ENCODE data around the gene METTL27.
"Not testable (repeated sequence)": the region's sequence is repeated elsewhere in the genome, so short reads cannot be mapped to it uniquely, and the experiment has no call there.

Gene METTL27

DNA sequence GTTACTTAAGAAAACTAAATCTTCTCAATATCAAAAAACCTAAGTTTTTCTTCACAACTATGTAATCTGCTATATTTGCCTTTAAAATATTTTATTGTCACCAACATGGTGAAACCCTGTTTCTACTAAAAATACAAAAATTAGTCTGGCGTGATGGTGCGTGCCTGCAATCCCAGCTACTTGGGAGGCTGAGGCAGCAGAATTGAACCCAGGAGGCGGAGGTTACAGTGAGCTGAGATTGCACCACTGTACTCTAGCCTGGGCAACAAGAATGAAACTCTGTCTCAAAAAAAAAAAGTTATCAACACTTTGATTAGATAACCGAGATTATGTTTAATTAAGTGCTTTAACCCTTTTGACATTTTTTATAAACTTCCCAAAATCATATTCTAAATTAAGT lies 39.9 kb downstream of the METTL27 start:
- no peak overlapping the region for H3K9ac ChIP-seq (ENCODE audit: low read length)
- DNase-seq (ENCODE audit: low read depth), result no peak

DNA sequence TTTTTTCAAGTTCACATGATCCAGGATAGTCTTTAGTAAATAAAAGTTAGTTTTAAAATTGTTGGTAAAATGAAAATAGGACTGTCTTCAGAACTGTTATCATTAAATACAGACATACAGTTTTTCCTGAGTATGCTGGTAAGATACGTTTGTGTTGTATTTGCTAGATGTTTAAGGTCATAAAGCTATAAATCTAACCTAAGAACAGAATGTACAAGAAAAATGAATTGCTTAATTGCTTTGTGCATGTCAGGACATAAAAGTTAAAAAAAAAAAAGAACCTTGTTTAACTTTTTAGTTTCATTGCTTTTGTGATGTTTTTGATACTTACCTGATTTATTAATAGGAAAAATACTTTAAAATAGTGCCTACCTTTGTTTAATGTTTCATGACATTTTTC lies 40.7 kb downstream of the METTL27 start:
- Histone ChIP-seq H3K4me1 (ENCODE audit: control insufficient read depth, insufficient read depth, low read length) (peaks cover 11% of the 10 kb centered on the region), H3K36me3 (ENCODE audit: control insufficient read depth, insufficient read depth, low read length, severe bottlenecking) (no peaks in the 10 kb centered on the region), H3K9me3 (ENCODE audit: control insufficient read depth, low read length) (no peaks in the 10 kb centered on the region), H3K27me3 (replicated peaks; ENCODE audit: control insufficient read depth, insufficient read depth, low read length) (no peaks in the 10 kb centered on the region), H3K9ac (ENCODE audit: low read length) (no peak overlapping the region), H3K4me3 (ENCODE audit: low read length) (no peak overlapping the region)
- no peak for DNase-seq (ENCODE audit: low read depth)

More for the DNA sequence above, 39.9 kb downstream of the METTL27 start:
- H3K4me1 ChIP-seq (ENCODE audit: control insufficient read depth, insufficient read depth, low read length), result peaks cover 11% of the 10 kb centered on the region
- H3K36me3 ChIP-seq (ENCODE audit: control insufficient read depth, insufficient read depth, low read length, severe bottlenecking), result no peaks in the 10 kb centered on the region
- no peak overlapping the region for H3K4me3 ChIP-seq (ENCODE audit: low read length)
- H3K9me3 ChIP-seq (ENCODE audit: control insufficient read depth, low read length), result no peaks in the 10 kb centered on the region
- H3K27me3 ChIP-seq (replicated peaks; ENCODE audit: control insufficient read depth, insufficient read depth, low read length), result no peaks in the 10 kb centered on the region

DNA sequence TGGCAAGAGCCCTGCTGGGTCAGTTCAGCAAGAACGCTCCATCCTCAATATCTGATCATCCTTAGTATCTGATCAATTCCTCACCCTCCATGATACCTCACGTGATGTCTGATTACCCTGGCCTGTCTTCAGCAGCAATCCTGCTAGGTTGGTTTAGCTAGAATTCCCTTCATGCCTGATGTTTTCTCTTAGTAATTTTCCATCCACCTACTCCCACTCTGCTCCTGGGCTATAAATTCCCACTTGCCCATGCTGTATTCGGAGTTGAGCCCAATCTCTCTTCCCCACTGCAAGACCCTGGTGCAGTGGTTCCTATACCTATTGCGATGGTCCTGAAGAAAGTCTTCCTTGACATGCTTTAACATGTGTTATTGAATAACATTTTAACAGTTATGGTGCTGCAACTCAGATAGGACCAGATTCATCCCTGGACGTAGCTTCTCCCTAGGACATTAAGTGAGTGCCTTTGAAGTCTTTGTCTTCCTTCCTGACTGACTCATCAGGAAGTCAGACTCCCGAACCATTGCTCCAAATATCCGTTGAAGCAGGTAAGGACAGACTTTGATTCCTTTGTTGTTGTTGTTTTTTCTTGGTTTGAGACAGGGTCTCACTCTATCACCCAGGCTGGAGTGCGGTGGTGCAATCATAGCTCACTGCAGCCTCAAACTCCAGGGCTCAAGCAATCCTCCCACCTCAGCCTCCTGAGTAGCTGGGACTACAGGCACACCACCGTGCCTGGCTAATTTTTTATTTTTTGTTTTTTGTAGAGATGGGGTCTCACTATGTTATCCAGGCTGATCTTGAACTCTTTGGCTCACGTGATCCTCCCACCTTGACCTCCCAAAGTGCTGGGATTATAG lies 42.8 kb downstream of the METTL27 start:
- no peak overlapping the region for H3K4me3 ChIP-seq (ENCODE audit: low read length)
- no peaks in the 10 kb centered on the region for H3K36me3 ChIP-seq (ENCODE audit: control insufficient read depth, insufficient read depth, low read length, severe bottlenecking)
- H3K4me1 ChIP-seq (ENCODE audit: control insufficient read depth, insufficient read depth, low read length), result peaks cover 11% of the 10 kb centered on the region
- H3K9me3 ChIP-seq (ENCODE audit: control insufficient read depth, low read length), result no peaks in the 10 kb centered on the region
- no peaks in the 10 kb centered on the region for H3K27me3 ChIP-seq (replicated peaks; ENCODE audit: control insufficient read depth, insufficient read depth, low read length)
- DNase-seq (ENCODE audit: low read depth), result no peak
- no peak overlapping the region for H3K9ac ChIP-seq (ENCODE audit: low read length)

DNA sequence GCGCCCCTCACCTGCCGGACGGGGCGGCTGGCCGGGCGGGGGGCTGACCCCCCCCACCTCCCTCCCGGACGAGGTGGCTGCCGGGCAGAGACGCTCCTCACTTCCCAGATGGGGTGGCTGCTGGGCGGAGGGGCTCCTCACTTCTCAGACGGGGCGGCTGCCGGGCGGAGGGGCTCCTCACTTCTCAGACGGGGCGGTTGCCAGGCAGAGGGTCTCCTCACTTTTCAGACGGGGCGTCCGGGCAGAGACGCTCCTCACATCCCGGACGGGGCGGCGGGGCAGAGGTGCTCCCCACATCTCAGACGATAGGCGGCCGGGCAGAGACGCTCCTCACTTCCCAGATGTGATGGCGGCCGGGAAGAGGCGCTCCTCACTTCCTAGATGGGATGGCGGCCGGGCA lies 45.1 kb downstream of the METTL27 start:
- DNase-seq (ENCODE audit: low read depth); H3K27me3 ChIP-seq (replicated peaks; ENCODE audit: control insufficient read depth, insufficient read depth, low read length); H3K4me3 ChIP-seq (ENCODE audit: low read length); H3K4me1 ChIP-seq (ENCODE audit: control insufficient read depth, insufficient read depth, low read length); H3K36me3 ChIP-seq (ENCODE audit: control insufficient read depth, insufficient read depth, low read length, severe bottlenecking); H3K9me3 ChIP-seq (ENCODE audit: control insufficient read depth, low read length); H3K9ac ChIP-seq (ENCODE audit: low read length): not testable (repeated sequence)

DNA sequence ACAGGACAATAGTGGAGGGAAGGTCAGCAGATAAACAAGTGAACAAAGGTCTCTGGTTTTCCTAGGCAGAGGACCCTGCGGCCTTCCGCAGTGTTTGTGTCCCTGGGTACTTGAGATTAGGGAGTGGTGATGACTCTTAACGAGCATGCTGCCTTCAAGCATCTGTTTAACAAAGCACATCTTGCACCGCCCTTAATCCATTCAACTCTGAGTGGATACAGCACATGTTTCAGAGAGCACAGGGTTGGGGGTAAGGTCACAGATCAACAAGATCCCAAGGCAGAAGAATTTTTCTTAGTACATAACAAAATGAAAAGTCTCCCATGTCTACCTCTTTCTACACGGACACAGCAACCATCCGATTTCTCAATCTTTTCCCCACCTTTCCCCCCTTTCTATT lies 45.7 kb downstream of the METTL27 start:
- not testable (repeated sequence) for DNase-seq (ENCODE audit: low read depth); H3K4me1 ChIP-seq (ENCODE audit: control insufficient read depth, insufficient read depth, low read length); H3K9ac ChIP-seq (ENCODE audit: low read length); H3K9me3 ChIP-seq (ENCODE audit: control insufficient read depth, low read length); H3K36me3 ChIP-seq (ENCODE audit: control insufficient read depth, insufficient read depth, low read length, severe bottlenecking); H3K27me3 ChIP-seq (replicated peaks; ENCODE audit: control insufficient read depth, insufficient read depth, low read length); H3K4me3 ChIP-seq (ENCODE audit: low read length)

DNA sequence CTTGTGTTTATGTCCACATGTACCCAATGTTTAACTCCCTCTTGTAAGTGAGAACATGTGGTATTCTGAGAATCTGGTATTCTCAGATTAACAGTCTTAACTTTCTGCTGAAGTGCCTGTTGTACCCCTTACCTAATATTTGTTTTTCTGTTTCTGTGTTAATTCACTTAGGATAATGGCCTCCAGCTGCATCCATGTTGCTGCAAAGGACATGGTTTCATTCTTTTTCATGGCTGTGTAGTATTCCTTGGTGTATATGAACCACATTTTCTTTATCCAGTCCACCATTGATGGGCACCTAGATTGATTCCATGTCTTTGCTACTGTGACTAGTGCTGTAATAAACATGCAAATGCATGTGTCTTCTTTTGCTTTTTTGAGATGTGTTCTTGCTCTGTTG lies 47.1 kb downstream of the METTL27 start:
- DNase-seq (ENCODE audit: low read depth); H3K27me3 ChIP-seq (replicated peaks; ENCODE audit: control insufficient read depth, insufficient read depth, low read length); H3K36me3 ChIP-seq (ENCODE audit: control insufficient read depth, insufficient read depth, low read length, severe bottlenecking); H3K9me3 ChIP-seq (ENCODE audit: control insufficient read depth, low read length); H3K4me3 ChIP-seq (ENCODE audit: low read length); H3K4me1 ChIP-seq (ENCODE audit: control insufficient read depth, insufficient read depth, low read length); H3K9ac ChIP-seq (ENCODE audit: low read length): not testable (repeated sequence)

DNA sequence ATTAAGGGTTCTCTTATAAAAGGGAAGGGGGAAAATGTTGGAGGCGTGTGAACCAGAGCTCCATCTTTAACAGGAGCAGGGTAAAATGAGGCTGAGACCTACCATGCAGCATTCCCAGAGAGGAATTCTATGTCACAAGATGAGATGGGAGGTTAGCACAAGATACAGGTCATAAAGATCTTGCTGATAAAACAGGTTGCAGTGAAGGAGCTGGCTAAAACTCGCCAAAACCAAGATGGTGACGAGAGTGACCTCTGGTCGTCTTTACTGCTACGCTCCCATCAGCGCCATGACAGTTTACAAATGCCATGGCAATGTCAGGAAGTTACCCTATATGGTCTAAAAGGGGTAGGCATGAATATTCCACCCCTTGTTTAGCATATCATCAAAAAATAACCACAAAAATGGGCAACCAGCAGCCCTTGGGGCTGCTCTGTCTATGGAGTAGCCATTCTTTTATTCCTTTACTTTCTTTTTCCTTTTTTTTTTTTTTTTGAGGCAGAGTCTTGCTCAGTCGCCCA lies 51.1 kb downstream of the METTL27 start:
- not testable (repeated sequence) for H3K9ac ChIP-seq (ENCODE audit: low read length); H3K4me3 ChIP-seq (ENCODE audit: low read length); H3K36me3 ChIP-seq (ENCODE audit: control insufficient read depth, insufficient read depth, low read length, severe bottlenecking); DNase-seq (ENCODE audit: low read depth); H3K9me3 ChIP-seq (ENCODE audit: control insufficient read depth, low read length); H3K4me1 ChIP-seq (ENCODE audit: control insufficient read depth, insufficient read depth, low read length); H3K27me3 ChIP-seq (replicated peaks; ENCODE audit: control insufficient read depth, insufficient read depth, low read length)

DNA sequence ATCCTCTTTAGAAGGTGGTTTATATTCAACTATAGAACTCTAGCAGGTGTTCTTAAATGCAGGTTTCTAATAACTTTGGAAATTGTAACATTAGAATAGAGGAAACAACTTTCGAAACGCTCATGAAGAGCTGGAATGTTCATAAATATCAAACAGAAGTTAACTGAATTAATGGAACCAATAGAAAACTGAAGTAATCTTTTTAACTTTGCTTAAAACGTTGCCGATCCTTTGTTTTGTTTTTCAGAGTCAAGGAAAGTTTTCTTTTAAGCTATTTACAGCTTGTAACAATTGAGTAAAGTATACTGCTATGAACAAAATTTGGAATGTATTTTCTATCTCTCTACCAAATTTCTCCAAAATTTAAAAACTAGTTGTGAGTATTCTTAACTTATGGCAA lies 53.3 kb downstream of the METTL27 start:
- peaks cover 4% of the 10 kb centered on the region for H3K9me3 ChIP-seq (ENCODE audit: control insufficient read depth, low read length)
- no peak for DNase-seq (ENCODE audit: low read depth)
- H3K27me3 ChIP-seq (replicated peaks; ENCODE audit: control insufficient read depth, insufficient read depth, low read length), result no peaks in the 10 kb centered on the region
- no peaks in the 10 kb centered on the region for H3K36me3 ChIP-seq (ENCODE audit: control insufficient read depth, insufficient read depth, low read length, severe bottlenecking)
- H3K4me3 ChIP-seq (ENCODE audit: low read length), result no peak overlapping the region
- no peaks in the 10 kb centered on the region for H3K4me1 ChIP-seq (ENCODE audit: control insufficient read depth, insufficient read depth, low read length)
- no peak overlapping the region for H3K9ac ChIP-seq (ENCODE audit: low read length)

DNA sequence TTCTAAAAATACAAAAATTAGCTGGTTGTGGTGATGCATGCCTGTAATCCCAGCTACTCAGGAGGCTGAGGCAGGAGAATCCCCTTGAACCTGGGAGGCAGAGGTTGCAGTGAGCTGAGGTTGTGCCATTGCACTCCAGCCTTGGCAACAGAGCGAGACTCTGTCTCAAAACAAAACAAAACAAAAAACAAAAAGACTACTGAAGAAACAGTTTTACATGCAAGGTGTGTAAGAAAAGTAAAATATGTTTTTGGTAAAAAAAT lies 54.6 kb downstream of the METTL27 start:
- H3K4me3 ChIP-seq (ENCODE audit: low read length); H3K27me3 ChIP-seq (replicated peaks; ENCODE audit: control insufficient read depth, insufficient read depth, low read length): not testable (repeated sequence)

DNA sequence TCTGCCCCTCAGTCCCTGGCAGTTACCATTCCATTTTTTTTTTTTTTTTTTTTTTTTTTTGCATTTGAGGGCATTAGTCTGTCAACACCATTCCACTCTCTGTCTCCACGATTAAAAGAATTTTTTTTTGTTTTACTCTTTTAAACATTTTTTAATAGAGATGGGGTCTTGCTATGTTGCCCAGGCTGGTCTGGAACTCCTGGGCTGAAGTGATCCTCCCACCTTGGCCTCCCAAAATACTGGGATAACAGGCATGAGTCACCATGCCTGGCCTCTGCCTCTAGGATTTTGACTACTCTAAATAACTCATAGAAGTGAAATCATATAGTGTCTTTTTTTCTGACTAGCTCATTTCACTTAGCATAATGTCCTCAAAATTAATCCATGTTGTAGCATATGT lies 55.7 kb downstream of the METTL27 start:
- H3K27me3 ChIP-seq (replicated peaks; ENCODE audit: control insufficient read depth, insufficient read depth, low read length), result no peaks in the 10 kb centered on the region
- H3K4me3 ChIP-seq (ENCODE audit: low read length), result no peak overlapping the region
- H3K9me3 ChIP-seq (ENCODE audit: control insufficient read depth, low read length), result peaks cover 4% of the 10 kb centered on the region
- no peaks in the 10 kb centered on the region for H3K36me3 ChIP-seq (ENCODE audit: control insufficient read depth, insufficient read depth, low read length, severe bottlenecking)
- DNase-seq (ENCODE audit: low read depth), result no peak
- no peaks in the 10 kb centered on the region for H3K4me1 ChIP-seq (ENCODE audit: control insufficient read depth, insufficient read depth, low read length)
- H3K9ac ChIP-seq (ENCODE audit: low read length), result no peak overlapping the region

More for the DNA sequence above, 54.6 kb downstream of the METTL27 start:
- not testable (repeated sequence) for H3K36me3 ChIP-seq (ENCODE audit: control insufficient read depth, insufficient read depth, low read length, severe bottlenecking); H3K9ac ChIP-seq (ENCODE audit: low read length); DNase-seq (ENCODE audit: low read depth); H3K4me1 ChIP-seq (ENCODE audit: control insufficient read depth, insufficient read depth, low read length); H3K9me3 ChIP-seq (ENCODE audit: control insufficient read depth, low read length)
